GM19023 (cell line): ENCODE data around the gene ZGPAT.

Source experiments
- ATAC-seq: cut with Tn5 transposase; IDR thresholded peaks from one replicate; pipeline ENCODE4 v1.9.1; 2021; ENCODE audit warnings: mild to moderate bottlenecking, moderate library complexity; ENCODE audit not compliant: unreplicated experiment

ZGPAT gene

GRCh38 chr20:63742381-63743024 lies 34.7 kb downstream of the ZGPAT start:
- no peak for ATAC-seq

- ATAC-seq: no peak
Observed at GRCh38 chr20:63743210-63743970, 35.6 kb downstream of the ZGPAT start.

GRCh38 chr20:63744158-63744557 lies 36.3 kb downstream of the ZGPAT start:
- ATAC-seq: no peak

DNA sequence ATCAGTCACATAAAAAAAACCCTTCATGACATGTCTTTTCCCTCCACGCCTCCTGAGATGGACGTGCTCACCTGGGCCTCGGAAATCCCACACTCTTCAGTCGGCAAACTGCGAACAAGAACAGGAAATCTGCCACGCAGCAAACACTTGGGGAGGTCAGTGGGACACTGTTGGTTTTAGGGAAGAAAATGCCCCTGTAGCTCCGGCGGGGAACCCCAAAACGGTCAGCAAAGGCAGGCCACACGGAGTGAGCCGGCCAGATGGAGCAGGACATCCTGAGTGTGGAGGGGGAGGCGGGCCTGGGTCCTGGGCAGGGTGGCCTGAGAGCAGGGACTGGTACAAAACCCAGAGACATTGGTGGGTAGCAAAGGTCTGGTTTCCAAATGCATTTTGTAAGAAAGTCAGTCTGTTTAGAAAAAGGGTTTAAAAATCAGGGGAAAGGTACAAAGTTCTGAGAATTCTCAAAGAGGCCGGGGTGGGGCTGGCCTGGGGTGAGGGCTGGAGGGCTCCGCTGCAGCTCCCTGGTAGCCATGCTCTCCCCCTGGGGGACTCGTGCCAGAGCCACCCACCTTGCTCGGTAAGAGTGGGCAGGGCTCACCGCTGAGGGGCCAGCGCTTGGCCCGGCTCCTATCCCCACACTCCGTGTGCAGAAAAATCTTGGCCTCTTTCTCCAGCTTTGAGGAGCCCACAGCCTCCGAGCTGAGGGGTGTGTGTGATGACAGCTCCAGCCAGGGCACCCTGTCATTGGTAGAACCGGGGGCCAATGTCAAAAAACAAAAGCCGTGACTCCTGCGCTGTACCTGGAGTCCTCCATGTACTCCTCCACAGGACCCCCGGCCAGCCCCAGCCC lies 37.0 kb downstream of the ZGPAT start:
- no peak for ATAC-seq

- no peak for ATAC-seq
Observed at GRCh38 chr20:63745424-63745805, 37.6 kb downstream of the ZGPAT start.

DNA sequence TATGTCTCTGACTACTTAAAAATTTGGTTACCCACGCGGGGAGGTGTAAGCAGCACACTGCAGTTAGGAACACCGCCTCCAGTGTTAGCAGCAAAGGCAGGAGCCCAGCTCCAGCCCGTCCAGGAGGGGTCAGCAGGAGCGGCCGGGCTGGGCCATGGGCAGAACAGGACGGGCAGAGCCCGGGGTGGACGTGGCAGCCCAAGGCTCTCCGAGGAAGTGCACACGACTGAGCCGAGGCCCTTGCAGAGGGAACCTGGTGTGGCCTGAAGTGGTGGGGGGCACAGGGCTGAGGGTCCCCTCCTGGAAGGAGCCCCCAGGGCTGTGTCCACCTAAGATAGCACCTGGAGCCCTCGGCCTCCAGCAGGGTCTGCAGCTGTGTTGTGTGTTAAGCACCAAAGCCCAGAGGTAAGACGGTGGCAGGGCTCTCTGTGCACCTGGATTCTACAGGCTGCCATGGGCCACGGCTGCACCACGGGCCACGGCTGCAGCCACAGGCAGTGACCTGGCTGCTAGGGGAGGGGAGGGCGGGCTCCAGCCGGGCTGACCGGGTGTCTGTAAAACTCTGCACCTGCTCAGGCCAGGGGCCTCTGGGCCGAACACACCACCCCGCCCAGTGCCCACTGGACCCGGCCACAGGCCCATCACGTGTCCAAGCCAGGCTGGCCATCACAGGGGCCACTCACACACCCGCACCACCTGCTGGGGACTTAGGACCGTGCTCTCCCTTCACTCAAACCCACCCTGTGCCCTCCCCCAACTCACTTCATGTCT lies 38.3 kb downstream of the ZGPAT start:
- ATAC-seq: no peak

GRCh38 chr20:63746751-63747315 lies 39.0 kb downstream of the ZGPAT start:
- no peak for ATAC-seq

GRCh38 chr20:63747622-63748069 lies 39.8 kb downstream of the ZGPAT start:
- ATAC-seq: no peak

DNA sequence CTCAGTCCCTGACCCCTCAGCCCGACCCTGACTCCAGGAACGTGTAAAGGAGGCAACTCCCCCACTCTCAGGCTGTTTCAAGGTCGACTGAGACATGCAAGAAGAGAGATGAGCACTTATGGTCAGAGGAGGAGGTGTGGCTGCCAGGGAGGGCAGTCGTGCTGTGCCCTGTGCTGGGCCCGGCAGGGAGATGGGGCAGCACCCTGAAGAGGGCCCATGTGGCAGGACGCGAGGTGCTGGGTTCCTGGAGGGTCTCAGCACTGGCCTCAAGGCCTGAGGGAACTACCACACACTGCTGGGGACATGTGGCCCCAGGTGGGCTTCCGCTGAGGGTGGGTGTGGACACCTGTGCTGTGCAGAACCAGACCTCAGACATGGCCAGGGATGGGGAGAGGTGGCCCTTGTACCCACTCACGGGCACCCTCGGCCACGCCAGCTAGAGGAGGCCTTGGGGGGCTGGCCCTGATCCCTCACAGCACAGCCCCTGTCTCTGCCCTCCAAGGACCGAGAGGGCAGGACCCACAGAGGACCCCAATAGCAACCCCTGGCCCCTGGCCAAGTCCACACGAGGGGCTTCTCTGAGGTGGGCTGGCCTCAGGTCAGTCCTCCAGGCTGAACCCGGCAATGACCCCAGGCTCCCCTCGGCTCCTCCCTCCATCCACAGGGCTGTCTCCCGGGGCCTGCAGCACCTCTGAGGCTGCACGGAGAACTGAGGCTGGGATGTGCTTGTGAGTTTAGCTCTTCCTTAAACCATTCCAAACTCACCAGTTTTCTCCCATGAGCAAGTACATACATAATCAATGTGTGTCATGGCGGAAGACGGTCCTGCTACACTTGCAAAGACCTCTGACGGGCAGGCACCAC lies 40.5 kb downstream of the ZGPAT start:
- ATAC-seq: no peak

DNA sequence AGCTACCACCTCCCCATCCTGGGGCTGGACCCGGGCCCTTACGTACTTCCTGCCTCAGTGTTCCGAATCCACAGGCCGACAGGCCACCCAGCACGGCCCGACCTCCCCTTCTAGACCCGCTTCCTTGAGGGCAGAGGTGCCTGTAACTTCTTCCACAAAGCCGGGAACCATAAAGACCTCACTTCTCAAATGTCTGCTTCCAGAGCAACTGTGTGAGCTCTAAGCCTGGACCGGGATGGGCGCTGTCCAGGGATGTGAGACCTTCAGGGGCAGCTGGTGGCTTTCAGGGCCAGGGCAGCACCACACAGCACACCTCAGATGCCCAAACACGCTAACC lies 41.1 kb downstream of the ZGPAT start:
- ATAC-seq: no peak

DNA sequence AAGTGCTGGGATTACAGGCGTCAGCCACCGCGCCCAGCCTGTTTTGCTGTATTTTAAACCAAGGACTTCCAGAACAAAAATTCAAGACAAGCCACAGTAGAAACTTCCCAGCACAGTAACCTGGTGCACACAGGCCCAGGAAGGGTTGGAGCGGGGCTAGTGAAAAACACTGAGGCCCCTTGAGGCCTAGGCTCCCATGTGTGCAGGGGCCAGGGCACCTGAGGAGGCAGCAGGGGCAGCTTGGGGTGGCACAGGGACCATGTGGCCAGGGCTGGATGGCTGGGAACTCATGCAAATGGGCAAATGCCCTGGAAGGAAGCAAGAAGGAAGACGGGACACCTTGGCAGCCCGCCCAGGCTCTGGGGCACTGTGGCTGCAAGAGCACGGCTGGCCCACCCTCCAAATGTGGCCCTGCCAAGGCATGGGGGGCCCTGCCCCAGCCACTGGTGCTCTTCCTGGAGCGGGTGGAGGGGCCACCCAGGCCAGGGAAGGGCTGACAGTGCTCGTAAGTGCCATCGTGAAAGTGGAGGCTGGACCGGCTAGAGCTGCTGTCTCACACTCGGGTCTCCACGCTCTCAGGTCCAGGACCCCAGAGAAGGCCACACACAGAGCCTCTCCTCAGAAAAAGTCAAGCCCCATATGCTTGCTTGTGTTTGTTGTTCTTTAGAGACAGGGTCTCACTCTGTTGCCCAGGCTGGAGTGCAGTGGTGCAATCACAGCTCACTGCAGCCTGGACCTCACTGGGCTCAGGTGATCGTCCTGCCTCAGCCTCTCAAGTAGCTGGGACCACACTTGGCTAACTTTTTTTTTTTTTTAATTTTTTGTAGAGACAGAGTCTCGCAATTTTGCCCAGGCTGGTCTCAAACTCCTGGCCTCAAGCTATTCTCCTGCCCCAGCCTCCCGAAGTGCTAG lies 42.0 kb downstream of the ZGPAT start:
- no peak for ATAC-seq

- ATAC-seq: no peak
Observed at GRCh38 chr20:63750807-63751470, 43.1 kb downstream of the ZGPAT start.

- no peak for ATAC-seq
Observed at GRCh38 chr20:63751471-63752271, 43.8 kb downstream of the ZGPAT start.

- ATAC-seq: no peak
Observed at GRCh38 chr20:63752411-63753101, 44.7 kb downstream of the ZGPAT start.

- ATAC-seq: no peak
Observed at GRCh38 chr20:63753381-63753780, 45.5 kb downstream of the ZGPAT start.

- no peak for ATAC-seq
Observed at GRCh38 chr20:63754008-63754407, 46.2 kb downstream of the ZGPAT start.
